Peyer's patch (tissue), 4 donors: ENCODE data around the gene TMEM117.

Experiments used
- CTCF ChIP-seq, 6 experiments: fragments of 450-650 bp in 4 of 6; fragments of 200-600 bp in 2 of 6; sonication (generic) in 1 of 6; IDR thresholded peaks; one replicate each; pipeline ENCODE4 v1.5.1; 2017 to 2019; ENCODE audit warnings: antibody characterized with exemption in 6 of 6, mild to moderate bottlenecking in 3 of 6, moderate library complexity in 1 of 6
- POLR2A ChIP-seq, 2 donors: fragments of 450-650 bp; IDR thresholded peaks; one replicate each; pipeline ENCODE4 v1.5.1; 2017; ENCODE audit warnings: antibody characterized with exemption in 2 of 2, mild to moderate bottlenecking in 2 of 2, moderate library complexity in 2 of 2

DNA sequence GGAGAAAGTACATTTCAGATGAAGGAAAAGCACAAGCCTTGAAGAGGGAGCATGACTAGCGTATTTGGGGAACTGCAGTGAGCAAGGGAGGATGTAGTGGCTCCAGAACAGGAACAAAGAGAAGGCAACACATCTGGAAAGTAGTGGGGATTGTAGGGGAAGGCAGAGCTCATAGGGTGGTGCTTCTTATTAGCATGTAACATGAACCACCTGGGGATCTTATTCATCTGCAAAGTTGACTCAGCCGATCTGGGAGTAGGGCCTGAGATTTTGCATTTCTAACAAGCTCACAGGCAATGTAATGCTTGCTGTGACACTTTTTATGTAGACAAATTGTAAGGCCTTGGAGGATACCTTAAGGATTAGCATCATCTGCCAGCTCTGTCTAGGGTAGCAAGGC lies 592.9 kb downstream of the TMEM117 start:
- TF ChIP-seq POLR2A (IDR thresholded peaks at IDR 0.05) (no peak), CTCF (IDR thresholded peaks at IDR 0.05) (no peak)
